ENCODE results near the gene GINM1.

DNA sequence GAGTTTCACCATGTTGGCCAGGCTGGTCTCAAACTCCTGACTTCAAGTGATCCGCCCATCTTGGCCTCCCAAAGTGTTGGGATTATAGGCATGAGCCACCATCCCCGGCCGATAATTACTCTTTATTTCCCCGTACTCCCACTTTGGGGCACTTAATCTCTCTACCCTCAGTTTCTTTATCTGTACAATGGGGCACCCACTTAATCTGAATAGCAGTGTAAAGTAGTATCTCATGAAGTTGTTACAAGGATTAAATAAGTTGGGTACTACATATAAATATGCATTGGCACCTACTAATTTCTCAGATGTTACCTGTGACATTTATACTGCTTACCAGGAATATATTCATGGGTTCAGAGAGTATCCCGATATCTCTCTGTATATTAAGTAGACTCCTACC is 15.2 kb downstream of the GINM1 start:
- TF ChIP-seq, protein P1, sequence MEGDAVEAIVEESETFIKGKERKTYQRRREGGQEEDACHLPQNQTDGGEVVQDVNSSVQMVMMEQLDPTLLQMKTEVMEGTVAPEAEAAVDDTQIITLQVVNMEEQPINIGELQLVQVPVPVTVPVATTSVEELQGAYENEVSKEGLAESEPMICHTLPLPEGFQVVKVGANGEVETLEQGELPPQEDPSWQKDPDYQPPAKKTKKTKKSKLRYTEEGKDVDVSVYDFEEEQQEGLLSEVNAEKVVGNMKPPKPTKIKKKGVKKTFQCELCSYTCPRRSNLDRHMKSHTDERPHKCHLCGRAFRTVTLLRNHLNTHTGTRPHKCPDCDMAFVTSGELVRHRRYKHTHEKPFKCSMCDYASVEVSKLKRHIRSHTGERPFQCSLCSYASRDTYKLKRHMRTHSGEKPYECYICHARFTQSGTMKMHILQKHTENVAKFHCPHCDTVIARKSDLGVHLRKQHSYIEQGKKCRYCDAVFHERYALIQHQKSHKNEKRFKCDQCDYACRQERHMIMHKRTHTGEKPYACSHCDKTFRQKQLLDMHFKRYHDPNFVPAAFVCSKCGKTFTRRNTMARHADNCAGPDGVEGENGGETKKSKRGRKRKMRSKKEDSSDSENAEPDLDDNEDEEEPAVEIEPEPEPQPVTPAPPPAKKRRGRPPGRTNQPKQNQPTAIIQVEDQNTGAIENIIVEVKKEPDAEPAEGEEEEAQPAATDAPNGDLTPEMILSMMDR (IDR thresholded peaks at IDR 0.05) = no peak
- TF ChIP-seq POLR2A (IDR thresholded peaks at IDR 0.05) = no peak

Measured in vagina (tissue), 2 donors.